CD4-positive, alpha-beta T cell (primary cell): ENCODE data around the gene CEP192. TPM values are rescaled to one million over a fixed set of nuclear protein-coding genes. Genes with fewer than 3 reads are reported as not detected.

Experiments used
- ATAC-seq: fragments of 200-7000 bp; cut with Tn5 transposase; one replicate; pipeline ENCODE4 v1.10.0; 2022; ENCODE audit warnings: mild to moderate bottlenecking; ENCODE audit not compliant: poor library complexity
- CTCF ChIA-PET: fragments of 350-600 bp; sonication (Branson Sonifier 250); formaldehyde crosslinking; loops from one replicate; lab custom pipeline; 2021; ENCODE audit warnings: antibody characterized with exemption, inconsistent platforms; lab: Charles Lee
- POLR2A ChIA-PET: fragments of 350-600 bp; sonication (Branson Sonifier 250); formaldehyde crosslinking; loops from one replicate; lab custom pipeline; 2021; ENCODE audit warnings: antibody characterized with exemption, inconsistent platforms; lab: Charles Lee
- DNase-seq, 14 experiments: peaks; one replicate each; pipeline ENCODE4 v3.0.0-alpha.2; 2013 to 2020; ENCODE audit warnings: mixed read lengths in 2 of 14
- H3K27ac ChIP-seq, 2 donors: one replicate each; pipeline versions ENCODE4 v1.5.1 to v1.7.0; 2013; ENCODE audit warnings: low read length in 2 of 2, low read depth in 1 of 2, mild to moderate bottlenecking in 1 of 2
- H3K27me3 ChIP-seq, 2 experiments: 1 replicate in 1 of 2; 2 replicates in 1 of 2; pipeline versions ENCODE4 v1.6.1 to v1.7.0; 2013; ENCODE audit warnings: low read length in 2 of 2, control low read depth in 1 of 2, mild to moderate bottlenecking in 1 of 2, moderate library complexity in 1 of 2; ENCODE audit not compliant: insufficient read depth in 2 of 2, control insufficient read depth in 1 of 2
- H3K36me3 ChIP-seq: one replicate; pipeline ENCODE4 v1.6.1; 2013; ENCODE audit warnings: low read length, control low read depth; ENCODE audit not compliant: insufficient read depth
- H3K4me1 ChIP-seq: one replicate; pipeline ENCODE4 v1.6.1; 2013; ENCODE audit warnings: low read length, control low read depth; ENCODE audit not compliant: insufficient read depth
- H3K4me3 ChIP-seq: one replicate; pipeline ENCODE4 v1.5.1; 2013; ENCODE audit warnings: mild to moderate bottlenecking, low read length, moderate library complexity
- H3K9me3 ChIP-seq, 2 experiments: 1 replicate in 1 of 2; 2 replicates in 1 of 2; pipeline versions ENCODE4 v1.6.1 to v1.7.0; 2013; ENCODE audit warnings: low read length in 2 of 2, mild to moderate bottlenecking in 2 of 2, control low read depth in 1 of 2, moderate library complexity in 1 of 2; ENCODE audit not compliant: control insufficient read depth in 1 of 2, insufficient read depth in 1 of 2
- H3K27ac Mint-ChIP-seq: one replicate; pipeline ENCODE4 v1.8.0; 2020; ENCODE audit warnings: mixed read lengths
- H3K27me3 Mint-ChIP-seq: one replicate; pipeline ENCODE4 v1.8.0; 2021; ENCODE audit warnings: mixed read lengths
- H3K36me3 Mint-ChIP-seq: one replicate; pipeline ENCODE4 v1.8.0; 2021; ENCODE audit warnings: low read depth, mixed read lengths
- H3K4me1 Mint-ChIP-seq: one replicate; pipeline ENCODE4 v1.8.0; 2021; ENCODE audit warnings: low read depth, mixed read lengths
- H3K4me3 Mint-ChIP-seq: one replicate; pipeline ENCODE4 v1.8.0; 2020; ENCODE audit warnings: mild to moderate bottlenecking, mixed read lengths
- H3K9me3 Mint-ChIP-seq: one replicate; pipeline ENCODE4 v1.8.0; 2020; ENCODE audit warnings: mixed read lengths
- CTCF ChIP-seq: fragments of 200-600 bp; IDR thresholded peaks from one replicate; pipeline ENCODE4 v1.8.0; 2022; ENCODE audit warnings: antibody characterized with exemption, mild to moderate bottlenecking
- intact Hi-C, 2 experiments: fragments of 100-400 bp; cut with DNase I in 1 of 2; cut with micrococcal nuclease in 1 of 2; formaldehyde crosslinking; loops; one replicate each; pipeline versions ENCODE4 v1.15.1 to v1.9.0; 2023 to 2025; cut with DNase I, micrococcal nuclease
- total RNA-seq, 174 experiments: library from RNA in 2 of 174; stranded (reverse) in 2 of 174; gene quantifications; one replicate each; pipeline ENCODE4 v1.2.3 and lab custom pipeline; 2021 to 2026

CEP192 gene
- total RNA-seq, 2 experiments from 2014 or later = 23.4 to 25.0 TPM

DNA sequence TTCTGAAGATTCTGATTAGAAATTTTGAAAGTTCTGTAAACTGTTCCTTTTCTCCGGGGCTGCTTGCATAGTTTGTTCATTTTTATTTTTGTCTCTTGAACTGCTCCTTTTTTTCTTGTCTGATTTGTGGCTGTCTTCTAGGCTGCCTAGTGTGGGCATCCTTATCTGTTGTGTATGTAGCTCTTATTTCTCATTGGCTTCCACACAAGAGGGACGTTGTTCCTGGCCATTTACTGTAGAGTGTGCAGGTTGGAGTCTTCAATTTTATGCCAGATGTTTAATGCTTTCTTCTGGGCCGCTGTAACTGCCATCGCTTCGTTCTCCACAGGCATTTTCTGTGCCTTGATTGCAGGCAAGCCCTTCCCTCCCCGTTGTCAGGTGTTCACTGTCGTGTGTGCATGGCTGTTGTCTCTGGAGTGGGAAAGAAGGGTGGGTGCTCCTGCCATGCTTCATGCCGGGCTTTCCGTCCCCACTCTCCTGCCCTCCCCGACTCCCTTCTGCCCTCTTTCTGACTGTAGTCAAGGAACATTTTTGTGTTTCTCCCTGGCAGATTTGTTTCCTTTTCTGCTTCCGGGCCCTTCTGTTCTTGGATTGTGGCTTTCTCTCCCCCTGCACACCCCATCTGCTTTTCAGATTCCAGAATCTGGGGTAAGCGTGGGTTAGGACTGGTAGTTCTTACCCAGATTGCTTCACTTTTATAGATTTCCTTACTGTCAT is 15.5 kb downstream of the CEP192 start:
- ChIA-PET POLR2A (no interaction called here), CTCF (no interaction called here)
- H3K9me3 ChIP-seq = no peaks in the 10 kb centered on the region
- H3K36me3 Mint-ChIP-seq = peaks cover 52% of the 10 kb centered on the region
- H3K27me3 Mint-ChIP-seq = no peaks in the 10 kb centered on the region
- H3K4me3 ChIP-seq = no peak overlapping the region
- H3K4me1 ChIP-seq = no peaks in the 10 kb centered on the region
- H3K4me3 Mint-ChIP-seq = no peak overlapping the region
- H3K9me3 Mint-ChIP-seq = no peaks in the 10 kb centered on the region
- H3K4me1 Mint-ChIP-seq = no peaks in the 10 kb centered on the region
- no peaks in the 10 kb centered on the region for H3K27me3 ChIP-seq
- no peak overlapping the region for H3K27ac ChIP-seq
- H3K27ac Mint-ChIP-seq = peak overlapping the region; percentile 0
- no peak for ATAC-seq
- DNase-seq = no peak
- intact Hi-C loops = loop anchor here in 1 of 2 experiments (10.0 kb wide), 1 partner anchor 148 kb away; no protein-coding TSS in a partner anchor
- TF ChIP-seq CTCF = no peak
- H3K36me3 ChIP-seq = peaks cover 55% of the 10 kb centered on the region

GRCh38 chr18:13007248-13007560 is 16.0 kb downstream of the CEP192 start:
- ATAC-seq (no peak), DNase-seq (no peak)
- CTCF ChIA-PET = no interaction called here
- Mint-ChIP-seq H3K9me3 (no peaks in the 10 kb centered on the region), H3K4me1 (no peaks in the 10 kb centered on the region), H3K36me3 (peaks cover 57% of the 10 kb centered on the region), H3K4me3 (no peak overlapping the region), H3K27ac (peak overlapping the region; percentile 0), H3K27me3 (no peaks in the 10 kb centered on the region)
- intact Hi-C loops = loop anchor here in 1 of 2 experiments (10.0 kb wide), 1 partner anchor 148 kb away; no protein-coding TSS in a partner anchor
- H3K4me3 ChIP-seq = no peak overlapping the region
- H3K27ac ChIP-seq = no peak overlapping the region
- H3K4me1 ChIP-seq = no peaks in the 10 kb centered on the region
- POLR2A ChIA-PET = no interaction called here
- no peaks in the 10 kb centered on the region for H3K27me3 ChIP-seq
- no peak for TF ChIP-seq CTCF
- peaks cover 54% of the 10 kb centered on the region for H3K36me3 ChIP-seq
- no peaks in the 10 kb centered on the region for H3K9me3 ChIP-seq

DNA sequence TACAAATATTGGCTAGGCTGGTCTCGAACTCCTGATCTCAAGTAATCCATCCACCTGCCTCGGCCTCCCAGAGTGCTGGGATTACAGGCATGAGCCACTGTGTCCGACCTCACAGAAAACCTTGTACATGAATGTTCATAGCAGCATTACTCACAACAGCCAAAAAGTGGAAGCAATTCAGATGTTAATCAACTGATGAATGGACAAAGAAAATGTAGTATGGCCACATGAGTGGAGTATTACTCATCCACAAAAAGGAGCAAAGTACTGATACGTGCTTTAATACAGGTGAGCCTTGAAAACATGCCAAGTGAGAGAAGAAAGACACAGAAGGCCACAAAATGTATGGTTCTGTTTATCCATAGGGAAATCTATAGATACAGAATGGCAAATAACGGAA is 20.6 kb downstream of the CEP192 start:
- intact Hi-C loops = no loop called here
- Histone ChIP-seq H3K27ac (no peak overlapping the region), H3K9me3 (no peaks in the 10 kb centered on the region), H3K27me3 (no peaks in the 10 kb centered on the region), H3K36me3 (peaks cover 79% of the 10 kb centered on the region), H3K4me1 (no peaks in the 10 kb centered on the region), H3K4me3 (no peak overlapping the region)
- Mint-ChIP-seq H3K36me3 (peaks cover 99% of the 10 kb centered on the region), H3K4me1 (no peaks in the 10 kb centered on the region), H3K4me3 (no peak overlapping the region), H3K27me3 (no peaks in the 10 kb centered on the region), H3K27ac (no peak overlapping the region), H3K9me3 (no peaks in the 10 kb centered on the region)
- DNase-seq (no peak), ATAC-seq (no peak)
- TF ChIP-seq CTCF = no peak
- ChIA-PET POLR2A (no interaction called here), CTCF (no interaction called here)
